Fibroblast of skin of left quadriceps (primary cell): ENCODE data around the gene MRPL11.
"Not testable (repeated sequence)": the region's sequence is repeated elsewhere in the genome, so short reads cannot be mapped to it uniquely, and the experiment has no call there.

Experiments used
- DNase-seq, 2 experiments: peaks; one replicate each; pipeline ENCODE4 v3.0.0-alpha.2; 2013; ENCODE audit warnings: low read depth in 2 of 2

MRPL11 gene

GRCh38 chr11:66467034-66467659 lies 28.5 kb upstream of the MRPL11 start:
- no peak for DNase-seq

- peak; percentile 85 to 87 for DNase-seq
Measured at GRCh38 chr11:66466225-66467033, 27.8 kb upstream of the MRPL11 start, which contains the start of gene PELI3. TSS of gene PELI3 (plus strand) at chr11:66466905. CDS start at chr11:66468129, 1,224 bp downstream.

DNA sequence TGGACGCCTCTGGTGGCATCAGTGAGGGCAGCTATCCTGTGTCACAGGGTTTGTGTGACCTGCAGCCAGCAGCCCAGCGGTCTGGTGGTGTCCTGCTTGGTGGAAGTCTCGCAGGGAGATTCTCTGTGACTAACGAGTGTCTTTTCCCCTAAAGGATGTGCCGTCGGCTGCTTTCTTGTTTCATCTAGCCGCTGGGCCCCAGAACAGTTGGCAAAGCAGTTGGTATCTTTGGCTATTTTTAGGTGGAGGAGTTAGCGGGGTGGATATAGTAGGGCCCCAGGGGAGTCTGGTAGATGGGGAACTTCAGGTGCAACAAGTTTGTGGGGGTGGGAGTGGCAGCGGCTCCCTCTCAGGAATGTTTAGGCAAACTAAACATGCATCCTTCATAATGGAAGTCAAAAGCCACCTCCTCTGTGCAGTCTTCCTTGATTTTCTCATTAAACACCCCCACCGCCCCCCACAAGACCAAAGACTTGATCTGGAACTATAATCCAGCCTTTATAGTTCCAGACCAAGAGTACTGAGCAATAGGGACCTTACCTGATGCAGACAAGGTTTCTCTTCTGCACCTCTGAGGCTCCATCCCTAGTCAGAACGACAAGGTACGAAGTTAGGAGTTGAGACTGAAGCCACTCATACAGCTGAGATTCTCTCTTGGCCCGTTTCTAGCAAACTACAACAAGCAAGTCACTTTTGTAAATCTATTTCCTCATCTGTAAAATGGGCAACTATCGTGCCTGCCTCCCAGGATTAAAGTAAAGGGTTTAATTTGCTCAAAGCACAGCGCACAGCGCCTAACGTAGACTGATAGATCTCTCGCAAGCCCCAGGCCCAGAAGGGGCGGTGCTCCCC lies 27.0 kb upstream of the MRPL11 start:
- DNase-seq = no peak

DNA sequence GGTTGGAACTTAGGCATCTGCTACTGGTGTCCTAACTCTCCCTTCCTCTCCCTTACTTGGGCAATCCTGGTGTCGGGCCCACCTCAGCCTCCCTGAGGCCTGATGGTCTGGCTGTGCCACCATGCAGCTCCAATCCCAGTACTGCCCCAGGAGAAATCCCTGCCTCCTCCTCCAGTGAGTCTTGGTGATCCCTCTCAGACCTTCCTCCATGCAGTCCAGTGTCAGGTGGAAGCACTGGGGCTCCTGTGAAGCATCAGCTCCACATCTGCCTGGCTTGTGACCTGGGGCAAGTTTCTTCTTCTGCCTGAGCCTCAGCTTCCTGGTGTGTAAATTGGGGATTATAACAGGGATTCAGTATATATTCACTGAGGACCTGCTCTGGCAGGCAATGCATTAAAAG lies 26.3 kb upstream of the MRPL11 start:
- no peak for DNase-seq

- DNase-seq = not testable (repeated sequence)
Measured at GRCh38 chr11:66464116-66464515, 25.5 kb upstream of the MRPL11 start.

- no peak for DNase-seq
Measured at GRCh38 chr11:66462911-66463310, 24.3 kb upstream of the MRPL11 start.

- DNase-seq = no peak
Measured at GRCh38 chr11:66462010-66462409, 23.4 kb upstream of the MRPL11 start.

DNA sequence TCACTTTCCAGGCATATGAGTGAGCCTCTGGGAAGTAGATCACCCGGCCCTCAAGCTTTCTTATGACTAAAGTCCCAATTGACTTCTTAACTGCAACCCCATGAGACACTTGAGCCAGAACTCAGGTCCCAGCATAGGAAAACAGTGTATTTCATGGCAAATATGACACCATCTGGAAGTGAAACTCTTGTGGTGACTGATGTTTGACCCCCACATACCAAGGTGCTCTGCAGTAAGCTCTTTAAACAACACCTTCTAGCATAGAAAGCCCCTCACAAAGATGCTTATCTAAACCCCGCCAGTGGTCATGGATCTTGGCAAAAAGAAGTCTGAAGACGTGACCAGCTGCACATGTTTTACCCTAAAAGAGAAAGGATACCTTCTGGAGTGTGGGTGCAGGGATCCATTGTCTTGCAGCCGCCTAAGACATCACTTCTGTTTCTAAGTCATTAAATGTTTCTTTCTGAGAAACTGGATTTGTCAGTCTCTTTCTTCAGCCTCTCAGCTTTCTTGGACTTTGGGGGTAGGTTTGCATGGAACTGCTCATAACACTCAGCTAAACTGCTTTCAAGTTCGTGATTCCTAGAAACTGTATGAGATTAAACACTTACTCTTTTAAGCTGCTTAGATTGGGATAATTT lies 20.6 kb upstream of the MRPL11 start:
- no peak for DNase-seq

DNA sequence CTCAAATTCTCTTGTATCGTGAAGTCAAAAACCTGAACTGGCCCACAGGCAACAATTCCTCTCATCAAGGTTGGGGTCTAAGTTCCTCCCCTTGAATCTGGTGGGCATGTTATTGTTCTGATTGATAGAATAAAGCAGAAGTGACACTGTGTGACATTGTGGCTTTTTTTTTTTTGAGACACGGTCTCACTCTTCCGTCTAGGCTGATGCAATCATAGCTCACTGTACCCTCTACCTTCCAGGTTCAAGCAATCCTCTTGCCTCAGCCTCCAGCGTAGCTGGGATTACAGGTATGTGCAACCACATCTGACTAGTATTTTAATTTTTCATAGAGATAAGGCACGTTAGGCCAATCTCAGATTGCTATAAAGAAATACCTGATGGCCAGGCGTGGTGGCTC lies 19.2 kb upstream of the MRPL11 start:
- DNase-seq = no peak

- DNase-seq = no peak
Measured at GRCh38 chr11:66454828-66455227, 16.2 kb upstream of the MRPL11 start.

- no peak for DNase-seq
Measured at GRCh38 chr11:66454247-66454646, 15.6 kb upstream of the MRPL11 start.

- no peak for DNase-seq
Measured at GRCh38 chr11:66451663-66452062, 13.0 kb upstream of the MRPL11 start.

- DNase-seq = no peak
Measured at GRCh38 chr11:66450560-66450959, 11.9 kb upstream of the MRPL11 start.

DNA sequence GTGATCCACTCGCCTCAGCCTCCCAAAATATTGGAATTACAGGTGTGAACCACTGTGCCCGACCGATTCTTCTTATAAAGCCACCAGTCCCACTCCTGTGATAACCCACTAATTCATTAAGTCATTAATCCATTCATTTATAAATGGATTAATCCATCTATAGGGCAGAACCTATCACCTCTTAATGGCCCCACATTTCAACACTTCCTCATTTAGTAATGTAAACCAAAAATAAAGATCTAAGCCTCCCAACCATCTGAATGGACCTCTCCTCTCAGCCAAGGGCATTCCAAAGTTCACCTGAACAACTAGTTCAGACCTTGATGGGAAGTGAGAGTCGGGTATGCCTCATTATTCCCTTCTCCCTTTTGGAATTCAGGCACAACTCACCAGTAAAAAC lies 9.9 kb upstream of the MRPL11 start:
- no peak for DNase-seq

- DNase-seq = no peak
Measured at GRCh38 chr11:66447012-66447411, 8.4 kb upstream of the MRPL11 start.

- peak; percentile 68 for DNase-seq
Measured at GRCh38 chr11:66443602-66444001, 5.0 kb upstream of the MRPL11 start.

DNA sequence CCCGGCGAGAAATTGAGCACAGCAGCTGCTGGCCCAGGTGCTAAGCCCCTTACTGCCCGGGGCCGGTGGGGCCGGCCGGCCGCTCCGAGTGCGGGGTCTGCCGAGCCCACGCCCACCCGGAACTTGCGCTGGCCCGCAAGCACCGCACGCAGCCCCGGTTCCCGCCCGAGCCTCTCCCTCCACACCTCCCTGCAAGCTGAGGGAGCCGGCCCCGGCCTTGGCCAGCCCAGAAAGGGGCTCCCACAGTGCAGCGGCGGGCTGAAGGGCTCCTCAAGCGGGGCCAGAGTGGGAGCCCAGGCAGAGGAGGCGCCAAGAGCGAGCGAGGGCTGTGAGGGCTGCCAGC lies 2.3 kb upstream of the MRPL11 start:
- not testable (repeated sequence) for DNase-seq

- DNase-seq = not testable (repeated sequence)
Measured at GRCh38 chr11:66440101-66440939, 1.7 kb upstream of the MRPL11 start.

DNA sequence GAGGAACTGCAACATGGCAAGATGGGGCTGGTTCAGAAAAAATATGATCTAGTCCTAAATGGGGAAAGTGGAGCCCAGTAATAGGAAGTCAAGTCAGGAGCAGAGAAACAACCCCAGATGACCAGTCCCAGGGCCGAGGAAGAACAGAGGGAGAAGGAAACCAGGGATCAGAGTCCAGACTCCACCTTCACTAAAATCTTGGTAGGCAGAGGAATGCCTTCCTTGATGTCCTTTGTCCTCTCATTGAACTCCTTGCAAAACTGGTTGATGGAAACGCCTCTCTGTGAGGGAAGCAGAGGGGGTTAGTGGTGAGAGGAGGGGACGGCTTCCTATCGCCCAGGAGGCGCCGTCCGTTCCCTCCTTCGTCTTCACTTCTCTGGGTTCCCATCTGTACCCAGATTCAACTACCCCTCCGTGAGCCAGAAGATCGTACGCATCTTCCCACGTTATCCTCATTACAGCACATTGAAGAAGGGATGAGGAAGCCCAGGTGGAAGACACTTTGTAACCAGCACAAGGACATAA lies 607 bp downstream of the MRPL11 start:
- DNase-seq = no peak

DNA sequence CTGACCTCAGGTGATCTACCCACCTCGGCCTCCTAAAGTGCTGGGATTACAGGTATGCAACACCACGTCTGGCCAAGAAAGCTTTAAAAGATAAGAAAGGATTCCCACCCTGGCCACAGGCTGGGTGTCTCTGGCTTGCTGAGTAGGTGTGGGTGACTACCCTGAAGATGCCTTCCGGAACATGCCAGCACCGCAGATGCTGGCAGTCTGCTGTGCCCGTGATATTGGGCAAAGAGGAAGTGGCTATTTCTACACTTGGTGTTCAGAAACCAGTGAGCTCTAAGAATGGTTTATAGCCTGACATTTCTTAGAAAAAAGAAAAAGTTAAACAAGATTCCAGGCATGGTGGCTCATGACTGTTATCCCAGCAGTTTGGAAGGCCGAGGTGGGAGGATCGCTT lies 6.1 kb downstream of the MRPL11 start:
- DNase-seq = no peak

GRCh38 chr11:66431871-66432329 lies 6.7 kb downstream of the MRPL11 start:
- not testable (repeated sequence) for DNase-seq
